Activated naive CD4-positive, alpha-beta T cell treated with anti-CD3 and anti-CD28 coated beads, Interleukin-2, amount 50 U/mL, for 16 hours (primary cell): Measurements from ENCODE around the gene PFN3.

Experiments used
- DNase-seq: peaks from one replicate; pipeline ENCODE4 v3.0.0-alpha.2; 2020

PFN3 gene, protein sequence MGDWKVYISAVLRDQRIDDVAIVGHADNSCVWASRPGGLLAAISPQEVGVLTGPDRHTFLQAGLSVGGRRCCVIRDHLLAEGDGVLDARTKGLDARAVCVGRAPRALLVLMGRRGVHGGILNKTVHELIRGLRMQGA

DNA sequence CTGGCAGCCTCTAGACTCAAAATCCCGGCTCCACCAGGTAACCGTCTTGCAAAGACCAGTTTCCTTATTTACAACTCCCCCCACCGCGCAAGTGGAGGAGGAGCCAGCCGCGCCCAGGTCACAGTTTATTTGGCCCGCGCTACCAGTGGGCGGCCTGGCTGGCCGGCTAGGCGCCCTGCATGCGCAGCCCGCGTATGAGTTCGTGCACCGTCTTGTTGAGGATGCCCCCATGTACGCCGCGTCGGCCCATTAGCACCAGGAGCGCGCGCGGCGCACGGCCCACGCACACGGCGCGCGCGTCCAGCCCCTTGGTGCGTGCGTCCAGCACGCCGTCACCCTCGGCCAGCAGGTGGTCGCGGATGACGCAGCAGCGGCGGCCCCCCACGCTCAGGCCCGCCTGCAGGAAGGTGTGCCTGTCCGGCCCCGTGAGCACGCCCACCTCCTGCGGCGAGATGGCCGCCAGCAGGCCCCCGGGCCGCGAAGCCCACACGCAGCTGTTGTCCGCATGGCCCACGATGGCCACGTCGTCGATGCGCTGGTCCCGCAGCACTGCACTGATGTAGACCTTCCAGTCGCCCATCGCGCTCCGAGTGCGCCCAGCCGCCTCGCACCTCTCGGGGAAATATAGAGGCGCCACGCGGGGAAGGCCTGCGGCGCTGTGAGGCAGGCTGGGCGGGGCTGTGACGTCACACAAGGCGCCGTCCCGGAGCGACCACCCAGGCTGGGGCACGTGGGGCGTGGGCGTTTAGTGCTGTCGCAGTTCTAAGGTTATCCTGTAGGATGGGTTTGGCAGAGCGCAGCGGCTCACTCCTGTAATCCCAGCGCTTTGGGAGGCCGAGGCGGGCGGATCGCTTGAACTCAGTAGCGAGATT lies at the start of gene PFN3:
Gene PFN3 (minus strand): TSS at position 665 of the 872 bp plus-strand sequence. CDS start 85 bp downstream, at position 580.
- DNase-seq, result no peak

DNA sequence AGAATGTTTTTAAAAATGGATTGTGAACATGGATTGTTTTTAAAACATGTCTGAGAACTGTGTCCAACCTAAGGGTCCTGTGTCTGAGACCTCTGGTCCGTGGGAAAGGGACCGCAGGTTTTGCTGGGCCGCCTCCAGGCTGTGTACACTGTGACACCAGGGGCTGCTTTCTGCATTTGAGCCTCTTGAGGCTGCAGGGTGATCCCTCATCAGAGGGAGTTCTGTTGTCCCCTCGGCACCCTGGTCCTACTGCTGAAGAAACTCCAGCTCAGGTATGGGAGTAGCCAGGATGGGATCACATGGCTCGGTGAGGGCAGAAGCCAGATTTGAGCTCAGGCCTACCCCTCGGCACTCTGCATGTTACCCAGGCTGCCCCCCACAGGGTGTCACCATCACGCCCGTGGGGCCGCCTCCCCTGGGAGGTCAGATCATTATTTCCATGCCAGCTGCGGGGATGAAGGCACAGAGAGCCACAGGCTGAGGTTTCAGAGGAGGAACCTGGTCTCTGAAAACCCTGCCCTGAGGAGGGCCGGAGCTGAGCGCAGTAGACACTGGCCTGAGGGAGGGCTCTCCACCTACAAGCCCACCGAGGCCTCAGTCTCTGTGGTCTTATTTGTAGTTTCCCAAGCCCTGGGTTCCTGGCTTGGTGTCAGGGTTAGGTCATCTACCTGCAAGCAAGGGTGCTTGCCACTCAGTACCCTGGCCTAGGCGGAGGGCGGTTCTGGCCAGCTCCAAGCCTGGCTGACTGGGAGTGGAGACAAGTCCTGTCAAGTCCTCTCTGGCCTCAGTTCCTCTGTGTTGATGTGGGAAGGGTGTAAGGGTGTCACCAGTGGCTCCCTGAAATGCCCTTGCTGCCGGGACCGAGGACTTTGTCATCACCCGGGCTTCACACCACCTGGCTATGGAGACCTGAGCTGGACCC lies 48.9 kb upstream of the PFN3 start:
- no peak for DNase-seq

DNA sequence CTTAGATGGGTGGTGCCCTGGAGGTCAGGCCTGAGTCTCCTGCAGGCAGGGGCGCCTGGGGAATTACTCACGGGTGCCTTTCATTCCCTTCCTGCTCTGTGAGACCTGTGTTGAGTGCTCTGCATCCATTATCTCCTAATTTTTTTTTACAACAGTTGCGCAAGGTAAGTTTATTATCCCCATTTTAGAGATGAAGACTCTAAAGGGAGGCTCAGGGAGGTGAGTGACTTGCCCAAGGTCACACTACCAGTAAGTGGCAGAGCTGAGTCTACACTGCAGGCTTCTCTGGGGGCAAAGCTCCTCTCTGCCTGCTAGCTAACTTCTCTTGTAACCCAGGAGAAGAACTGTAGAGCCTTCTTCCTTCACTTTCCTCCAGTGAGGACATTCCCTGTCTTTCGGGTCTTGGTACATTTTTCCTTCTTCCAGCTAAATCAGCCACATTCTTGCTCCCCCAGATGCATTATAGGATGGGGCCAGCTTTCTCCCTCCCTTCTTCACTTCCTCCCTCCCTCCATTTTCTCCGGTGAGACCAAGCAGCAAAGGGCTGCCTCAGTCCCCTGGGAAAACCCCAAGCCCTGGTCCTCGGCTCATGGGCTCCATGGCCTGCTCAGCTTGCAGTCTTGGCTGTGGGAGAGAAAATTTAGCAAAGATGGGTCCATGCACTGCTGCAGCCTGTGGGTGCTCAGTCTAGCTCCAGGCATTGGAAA lies 47.9 kb upstream of the PFN3 start:
- DNase-seq, result no peak

DNA sequence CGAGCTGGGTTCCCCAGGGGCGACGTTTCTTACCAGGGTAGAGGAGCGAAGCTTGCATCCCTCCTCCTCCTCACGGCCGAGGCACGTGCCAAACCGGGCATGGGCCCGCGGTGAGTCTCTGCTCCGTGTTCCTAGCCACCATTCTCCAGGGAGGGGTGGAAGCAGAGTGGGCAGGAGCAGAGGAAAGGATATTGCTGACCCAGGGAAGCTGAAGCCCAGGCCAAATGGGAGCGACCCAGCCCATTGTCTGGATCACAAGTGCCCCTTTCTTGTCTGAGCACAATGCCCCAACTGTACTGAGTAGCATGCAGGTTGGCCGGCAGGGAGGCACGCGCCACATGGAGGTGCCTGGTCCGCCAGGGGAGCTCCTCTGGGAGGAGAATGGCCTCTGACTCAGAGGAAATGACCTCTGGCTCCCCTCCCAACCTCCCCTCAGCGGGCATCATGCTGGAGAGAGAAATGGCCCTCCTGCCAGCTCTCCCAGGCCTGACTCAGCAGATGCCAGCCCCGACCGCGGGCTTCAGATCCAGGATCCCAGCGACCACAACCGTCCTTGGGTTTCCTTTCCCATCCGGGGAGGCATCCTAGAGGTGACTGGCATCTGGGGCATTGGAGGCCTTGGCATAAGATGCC lies 47.3 kb upstream of the PFN3 start:
- DNase-seq, result no peak

DNA sequence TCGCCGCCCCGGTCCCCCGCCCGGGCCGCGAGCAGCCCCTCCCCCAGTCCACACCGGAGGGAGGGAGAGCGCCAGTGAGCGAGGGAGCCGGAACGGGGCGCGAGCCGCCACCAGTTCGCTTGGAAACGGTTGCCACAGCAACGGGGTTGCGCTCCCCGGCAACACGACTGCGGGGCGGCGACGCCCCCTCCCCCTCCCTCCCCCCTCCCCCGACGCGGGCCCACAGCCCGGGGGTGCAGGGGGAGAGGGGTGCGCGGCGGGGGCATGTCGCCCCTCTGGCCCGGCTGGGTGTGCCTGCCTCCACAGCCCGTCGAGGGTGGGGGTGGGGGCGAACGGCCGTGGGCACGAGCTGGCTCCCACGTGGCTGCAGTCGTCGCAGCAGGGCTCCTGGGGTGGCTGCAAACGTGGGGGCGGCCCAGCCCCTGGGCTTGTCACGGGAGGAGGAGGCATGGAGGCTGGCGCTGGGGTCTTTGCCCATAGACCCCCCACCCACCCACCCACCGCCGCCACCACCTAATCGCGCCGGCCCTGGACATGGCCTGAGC lies 46.7 kb upstream of the PFN3 start:
- peak; percentile 67 for DNase-seq

DNA sequence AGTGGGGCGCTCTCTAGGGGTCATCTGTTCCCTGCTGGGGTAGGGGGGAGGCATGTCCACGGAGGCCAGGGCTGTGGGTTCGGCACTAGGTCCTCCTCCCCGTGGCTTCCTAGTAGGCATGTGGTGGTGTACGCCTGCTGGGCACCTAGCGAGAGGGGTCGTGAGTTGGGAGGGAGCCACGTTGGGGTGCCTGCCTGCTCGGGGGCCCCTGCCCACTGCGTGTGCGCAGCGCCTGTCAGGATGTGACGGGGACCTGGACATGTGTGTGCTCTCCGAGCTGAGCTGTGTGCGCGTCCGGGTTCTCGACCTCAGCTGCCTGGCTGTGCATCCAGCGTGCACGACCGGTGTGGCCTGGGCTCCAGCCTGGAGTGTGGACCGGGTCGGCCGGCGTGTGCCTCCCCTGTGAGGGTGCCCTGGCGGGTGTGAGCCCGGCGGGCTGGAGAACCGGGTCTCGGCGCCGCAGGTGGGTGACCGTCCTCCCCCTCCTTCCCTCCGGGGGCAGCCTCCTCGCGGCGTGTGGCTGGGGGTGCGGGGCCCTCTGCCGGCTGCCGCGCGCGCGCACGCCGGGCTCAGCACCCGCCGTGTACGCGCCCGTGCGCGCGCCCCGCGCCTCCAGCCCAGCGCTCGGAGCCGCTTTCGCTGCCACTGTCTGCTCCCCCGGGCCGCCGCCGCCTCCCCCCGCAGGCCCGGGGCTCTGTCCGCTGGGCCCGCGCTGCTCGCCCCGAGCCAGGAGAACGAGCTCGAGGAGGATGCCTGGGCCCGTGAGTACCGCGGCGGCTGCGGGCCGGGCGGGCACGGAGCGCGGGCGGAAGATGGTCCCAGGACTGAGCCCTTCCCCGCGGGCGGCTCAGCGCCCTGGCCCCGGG lies 46.0 kb upstream of the PFN3 start, which contains the start of gene PRR7:
Gene PRR7 (plus strand): TSS at position 615 of the 866 bp plus-strand sequence. CDS start 8,254 bp downstream, outside the sequence.
- DNase-seq, result peak; percentile 81

DNA sequence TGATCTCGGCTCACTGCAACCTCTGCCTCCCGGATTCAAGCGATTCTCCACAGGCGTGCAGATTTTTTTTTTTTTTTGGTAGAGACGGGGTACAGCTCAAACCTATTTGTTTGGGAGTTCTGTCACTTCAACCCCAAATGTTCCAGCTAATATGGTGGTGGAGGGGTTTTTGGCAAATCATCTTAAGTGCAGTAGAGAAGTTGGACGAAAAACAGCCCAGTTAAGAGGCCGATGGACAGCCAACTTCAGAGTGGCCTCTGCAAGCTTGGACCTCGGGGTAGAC lies 45.4 kb upstream of the PFN3 start:
- DNase-seq, result no peak

DNA sequence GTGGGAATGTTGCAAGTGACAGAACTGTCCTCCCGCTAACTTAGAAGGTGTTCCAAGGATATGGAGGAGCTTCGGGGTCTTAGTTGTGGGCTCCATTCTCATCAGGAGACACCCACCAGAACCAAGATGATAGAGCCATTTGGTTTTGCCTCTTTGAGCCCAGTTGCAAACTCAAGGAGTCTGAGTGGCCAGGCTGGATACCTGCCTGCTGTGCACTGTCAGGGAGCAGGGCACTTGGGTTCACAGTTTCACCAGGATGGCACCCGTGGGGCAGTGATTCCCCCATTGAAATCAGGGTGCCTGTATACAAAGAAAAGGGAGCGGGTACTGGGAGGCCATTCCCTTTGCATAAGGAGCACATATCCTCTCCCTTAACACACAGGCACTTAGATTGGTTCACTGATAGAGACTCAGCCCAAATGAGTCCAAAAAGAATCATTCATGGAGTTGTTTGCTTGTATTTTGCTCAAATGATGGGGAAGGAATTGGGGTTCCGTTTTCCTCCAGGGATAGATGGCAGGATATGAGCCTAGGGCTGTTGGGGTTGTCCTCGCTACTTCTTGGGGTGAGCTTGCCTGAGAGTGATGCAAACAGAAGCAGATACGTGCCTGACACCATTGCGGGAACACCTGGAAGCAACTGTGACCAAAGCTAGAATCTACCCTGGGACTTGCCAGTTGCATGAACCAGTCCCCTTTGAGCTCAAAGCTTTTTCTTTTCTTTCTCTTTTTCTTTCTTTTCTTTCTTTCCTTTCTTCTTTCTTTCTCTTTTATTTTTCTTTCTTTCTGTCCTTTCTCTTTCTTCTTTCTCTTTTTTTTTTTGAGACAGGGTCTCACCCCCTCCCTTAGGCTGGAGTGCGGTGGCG lies 44.8 kb upstream of the PFN3 start:
- DNase-seq, result no peak

DNA sequence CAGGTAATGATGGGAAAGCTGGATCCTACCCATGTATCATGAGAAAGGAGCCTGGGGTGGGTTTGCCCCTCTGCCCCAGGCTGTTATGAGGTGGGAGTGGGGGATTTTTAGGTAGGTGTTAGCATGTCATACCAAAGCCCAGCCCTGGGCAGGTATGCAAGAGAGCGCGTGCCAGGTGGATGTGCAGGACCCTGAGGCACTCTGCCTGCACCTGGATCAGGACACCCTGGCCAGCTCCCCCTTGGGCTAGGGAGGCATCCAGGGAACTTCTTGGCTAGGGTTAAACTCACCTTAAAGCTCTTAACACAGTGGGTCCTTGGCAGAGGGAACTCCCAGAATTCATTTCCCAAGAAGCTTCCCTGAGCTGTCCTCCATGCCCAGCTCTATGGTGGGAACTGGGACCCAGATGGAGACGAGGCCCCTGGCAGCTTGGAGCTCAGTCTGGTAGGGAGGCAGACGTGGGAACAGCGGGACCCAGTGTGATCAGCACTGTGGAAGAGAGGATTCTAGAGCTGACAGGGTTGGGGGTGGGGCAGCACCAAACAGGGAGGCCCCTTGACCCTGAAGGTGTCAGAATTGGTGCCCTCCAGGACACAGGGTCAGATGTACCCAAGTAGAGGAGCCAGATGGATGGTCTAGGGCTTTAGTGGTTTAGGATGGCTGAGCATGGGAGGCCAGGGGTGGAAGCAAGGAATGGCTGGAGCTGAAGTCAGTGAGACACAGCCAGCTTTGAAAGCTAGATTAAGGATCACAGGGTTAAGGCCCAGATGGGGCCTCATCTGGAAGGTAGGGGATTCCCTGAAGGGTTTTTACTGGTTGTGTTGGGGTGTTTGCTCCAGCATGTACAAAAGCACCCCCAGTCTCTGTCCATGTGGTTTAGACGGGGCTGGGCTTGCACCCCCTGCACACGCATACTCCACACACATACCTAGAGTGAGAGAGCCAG lies 43.9 kb upstream of the PFN3 start:
- no peak for DNase-seq

DNA sequence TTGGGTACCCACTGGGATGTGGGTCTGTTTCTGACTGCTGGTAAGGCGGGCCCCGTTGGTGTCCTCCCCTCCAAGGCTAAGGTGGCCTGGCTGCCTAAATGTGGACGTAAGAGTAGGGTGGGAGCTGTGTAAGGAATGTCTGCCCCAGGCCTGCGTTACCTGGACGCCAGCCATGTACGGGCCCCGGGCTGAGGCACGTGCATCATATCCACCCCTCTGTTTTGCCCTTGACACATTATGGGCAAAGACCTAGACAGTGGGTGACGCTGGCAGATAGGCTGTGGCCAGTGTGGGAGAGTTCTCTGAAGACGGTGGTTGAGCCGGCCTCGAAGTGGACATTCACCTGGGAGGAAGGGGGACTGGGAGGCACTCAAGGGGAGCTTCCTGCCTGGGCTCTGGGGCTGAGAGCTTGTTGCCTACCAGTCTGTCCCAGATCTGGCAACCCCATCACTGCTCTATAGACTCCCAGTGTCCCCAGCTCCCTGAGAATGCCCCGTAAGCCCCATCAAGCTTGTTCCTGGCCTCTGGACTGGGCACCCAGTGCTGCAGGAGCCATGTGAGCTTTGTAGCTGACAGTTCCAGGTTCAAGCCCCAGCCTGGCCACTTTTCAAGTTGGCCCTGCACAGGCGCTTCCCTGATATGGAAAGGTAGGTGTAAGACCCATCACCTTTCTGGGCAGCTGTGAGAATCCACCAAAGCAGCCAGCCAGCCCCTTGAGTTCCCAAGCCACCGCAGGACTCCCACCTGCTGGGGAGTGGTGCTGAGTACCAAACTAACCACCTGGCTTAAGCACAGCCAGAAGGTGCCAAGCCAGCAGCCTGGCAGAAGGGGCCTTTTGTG lies 42.9 kb upstream of the PFN3 start:
- DNase-seq, result no peak

DNA sequence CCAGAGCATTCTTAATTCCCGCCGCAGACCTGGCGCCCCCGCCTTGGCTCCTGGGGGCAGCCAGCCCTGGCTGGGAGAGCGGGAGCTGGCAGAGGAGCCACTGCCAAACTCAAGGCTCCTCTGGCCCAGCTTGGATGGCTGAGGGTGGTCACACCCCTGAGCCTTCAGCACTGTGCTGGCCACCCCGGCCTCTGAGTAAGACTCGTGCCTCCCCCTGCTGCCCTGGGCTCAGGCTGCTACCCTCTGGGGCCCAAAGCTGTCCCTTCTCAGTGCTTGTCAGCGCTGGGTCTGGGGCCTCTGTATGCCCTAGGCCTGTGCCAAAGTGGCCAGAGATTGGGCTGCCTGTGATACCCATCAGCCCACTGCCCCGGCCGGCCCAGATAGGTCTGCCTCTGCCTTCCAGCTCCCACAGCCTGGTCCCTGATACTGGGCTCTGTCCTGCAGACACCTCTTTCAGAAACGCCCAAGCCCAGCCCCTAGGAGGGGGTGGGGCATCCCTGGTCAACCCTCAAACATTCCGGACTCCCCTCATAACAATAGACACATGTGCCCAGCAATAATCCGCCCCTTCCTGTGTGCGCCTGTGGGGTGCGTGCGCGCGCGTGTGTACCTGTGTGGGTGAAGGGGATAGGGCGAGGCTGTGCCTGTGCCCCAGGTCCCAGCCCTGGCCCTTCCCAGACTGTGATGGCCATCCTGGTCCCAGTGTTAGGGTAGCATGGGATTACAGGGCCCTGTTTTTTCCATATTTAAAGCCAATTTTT lies 41.8 kb upstream of the PFN3 start:
- no peak for DNase-seq

DNA sequence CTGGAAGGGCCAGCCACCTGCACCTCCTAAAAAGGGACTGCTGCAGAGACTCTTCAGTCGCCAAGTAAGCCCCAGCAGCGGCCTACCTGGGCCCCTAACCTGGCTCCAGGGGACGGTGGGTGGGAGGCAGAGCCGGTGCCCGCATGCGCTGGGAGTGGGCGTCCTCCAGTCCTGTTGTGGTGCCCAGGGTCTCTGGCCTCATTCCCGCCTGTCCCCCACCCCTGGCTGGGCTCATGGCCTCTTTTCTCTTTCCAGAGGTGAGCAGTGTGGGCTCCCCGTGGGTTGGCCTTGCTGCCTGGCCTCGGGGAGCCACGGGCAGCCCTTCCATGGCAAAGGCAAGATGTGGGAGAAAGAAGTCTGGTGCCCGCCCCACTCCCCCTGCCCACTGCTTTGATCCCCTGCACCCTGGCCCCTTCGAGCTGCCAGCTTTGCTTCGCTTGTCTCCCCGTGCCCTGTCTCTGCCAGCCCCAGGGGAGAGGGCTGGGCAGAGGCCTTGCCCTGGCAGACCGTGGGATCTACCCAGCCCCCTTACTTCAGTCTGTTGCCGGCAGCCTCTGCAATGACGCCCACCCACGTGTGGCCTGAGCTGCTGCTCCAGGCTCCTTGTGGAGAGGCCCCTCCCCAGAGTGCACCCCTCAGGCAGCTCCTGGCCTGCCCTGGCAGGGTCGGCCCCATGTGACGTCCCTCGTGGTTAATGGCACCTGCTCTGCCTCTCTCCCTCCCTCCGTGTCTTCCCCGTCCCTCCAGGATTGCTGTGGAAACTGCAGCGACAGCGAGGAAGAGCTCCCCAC lies 40.7 kb upstream of the PFN3 start:
- no peak for DNase-seq

DNA sequence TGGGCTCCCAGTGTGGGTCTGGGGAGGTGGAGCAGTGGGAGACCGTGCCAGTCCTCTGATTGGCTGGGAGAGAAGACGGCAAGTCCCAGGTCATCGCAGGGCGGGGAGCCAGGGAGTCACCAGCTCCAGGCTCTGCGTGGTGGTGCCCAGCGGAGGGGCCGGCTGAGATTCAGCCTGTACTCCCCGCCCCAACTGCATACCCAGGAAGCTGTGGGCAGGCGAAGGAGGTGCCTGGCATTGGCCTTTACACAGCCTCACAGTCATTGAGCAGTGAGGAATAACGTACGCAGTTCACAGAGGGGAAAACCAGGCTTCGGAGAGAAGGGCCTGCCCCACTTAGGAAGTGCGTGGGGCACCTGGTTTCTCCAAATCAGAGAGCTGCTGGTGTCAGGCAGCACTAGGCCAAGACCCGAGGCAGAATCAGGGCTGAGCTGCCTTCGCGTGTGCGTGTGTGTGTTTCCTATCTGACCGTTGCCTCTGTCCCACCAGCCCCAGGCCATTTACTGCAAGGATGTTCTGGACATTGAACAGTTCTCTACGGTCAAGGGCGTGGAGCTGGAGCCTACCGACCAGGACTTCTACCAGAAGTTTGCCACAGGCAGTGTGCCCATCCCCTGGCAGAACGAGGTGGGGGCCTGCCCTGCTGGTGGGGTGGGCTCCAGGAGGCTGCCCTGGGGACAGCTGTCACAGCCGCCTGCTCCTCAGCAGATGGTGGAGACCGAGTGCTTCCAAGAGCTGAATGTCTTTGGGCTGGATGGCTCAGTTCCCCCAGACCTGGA lies 39.9 kb upstream of the PFN3 start:
- peak; percentile 43 for DNase-seq

DNA sequence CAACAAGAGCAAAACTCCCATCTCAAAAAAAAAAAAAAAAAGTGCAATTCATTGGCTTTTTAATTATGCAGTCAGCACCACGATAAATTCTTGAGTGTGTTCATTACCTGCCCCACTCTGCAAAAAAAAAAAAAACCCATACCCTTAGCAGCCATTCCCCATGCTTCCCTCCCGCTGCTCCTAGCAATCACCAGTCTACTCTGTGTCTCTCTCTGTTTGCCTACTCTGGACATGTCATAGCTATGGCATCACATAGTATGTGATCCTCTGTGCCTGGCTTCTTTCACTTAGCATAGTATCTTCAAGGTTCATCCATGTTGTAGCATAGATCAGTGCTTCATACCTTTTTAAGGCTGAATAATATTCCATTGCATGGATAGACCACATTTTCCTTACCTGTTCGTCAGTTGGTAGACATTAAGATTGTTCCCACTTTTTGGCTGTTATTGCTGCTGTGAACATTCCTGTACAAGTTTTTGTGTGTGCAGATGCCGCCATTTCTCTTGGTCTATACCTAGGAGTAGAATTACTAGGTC lies 39.1 kb upstream of the PFN3 start:
- no peak for DNase-seq

DNA sequence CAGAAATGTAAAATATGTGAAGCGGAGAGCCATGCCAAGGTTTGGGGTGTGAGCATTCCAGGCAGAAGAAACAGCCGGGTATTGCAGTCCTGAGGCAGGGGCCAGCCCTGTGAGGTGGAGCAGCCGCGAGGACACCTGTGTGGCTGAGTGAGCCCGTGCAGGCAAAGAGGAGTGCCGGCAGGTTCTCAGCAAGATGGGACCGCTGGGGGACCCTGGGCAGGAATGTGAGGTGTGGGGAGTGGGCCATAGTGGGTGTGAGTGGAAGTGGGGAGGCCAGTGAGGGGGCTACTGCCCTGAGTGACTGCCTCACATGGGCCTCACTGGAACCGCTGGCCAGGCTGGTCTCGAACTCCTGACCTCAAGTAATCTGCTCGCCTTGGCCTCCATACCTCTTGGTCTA lies 38.0 kb upstream of the PFN3 start:
- no peak for DNase-seq
